ELF-1 (cell line): ENCODE measurements around the gene ATAD3A.
"Not testable (repeated sequence)": the region's sequence is repeated elsewhere in the genome, so short reads cannot be mapped to it uniquely, and the experiment has no call there.

Experiments
- DNase-seq: peaks from one replicate; pipeline ENCODE4 v3.0.0-alpha.2; 2016; ENCODE audit warnings: low read depth, low spot score

Gene ATAD3A

GRCh38 chr1:1523226-1523625 lies 11.3 kb downstream of the ATAD3A start:
- not testable (repeated sequence) for DNase-seq

GRCh38 chr1:1523651-1524050 lies 11.7 kb downstream of the ATAD3A start:
- DNase-seq: not testable (repeated sequence)

GRCh38 chr1:1524750-1525383 lies 12.9 kb downstream of the ATAD3A start:
- DNase-seq: not testable (repeated sequence)

DNA sequence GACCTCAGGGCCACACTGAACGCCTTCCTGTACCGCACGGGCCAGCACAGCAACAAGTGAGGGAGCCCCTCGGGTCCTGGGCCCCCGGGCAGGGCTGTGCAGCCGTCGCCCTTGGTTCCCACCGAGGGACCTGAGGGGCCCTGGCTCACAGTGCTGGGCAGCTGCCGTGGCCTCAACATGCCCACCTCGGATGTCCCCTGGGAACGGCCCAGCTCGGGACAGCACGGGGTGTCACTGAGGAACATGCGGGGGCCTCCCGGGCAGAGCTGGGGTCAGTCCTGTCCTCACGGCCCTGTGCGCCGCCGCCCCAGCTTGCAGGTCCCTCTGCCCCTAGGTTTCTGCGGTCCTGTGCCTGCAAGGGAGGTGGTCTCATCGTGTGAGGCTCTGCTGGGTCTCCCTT lies 14.5 kb downstream of the ATAD3A start:
- DNase-seq: not testable (repeated sequence)

DNA sequence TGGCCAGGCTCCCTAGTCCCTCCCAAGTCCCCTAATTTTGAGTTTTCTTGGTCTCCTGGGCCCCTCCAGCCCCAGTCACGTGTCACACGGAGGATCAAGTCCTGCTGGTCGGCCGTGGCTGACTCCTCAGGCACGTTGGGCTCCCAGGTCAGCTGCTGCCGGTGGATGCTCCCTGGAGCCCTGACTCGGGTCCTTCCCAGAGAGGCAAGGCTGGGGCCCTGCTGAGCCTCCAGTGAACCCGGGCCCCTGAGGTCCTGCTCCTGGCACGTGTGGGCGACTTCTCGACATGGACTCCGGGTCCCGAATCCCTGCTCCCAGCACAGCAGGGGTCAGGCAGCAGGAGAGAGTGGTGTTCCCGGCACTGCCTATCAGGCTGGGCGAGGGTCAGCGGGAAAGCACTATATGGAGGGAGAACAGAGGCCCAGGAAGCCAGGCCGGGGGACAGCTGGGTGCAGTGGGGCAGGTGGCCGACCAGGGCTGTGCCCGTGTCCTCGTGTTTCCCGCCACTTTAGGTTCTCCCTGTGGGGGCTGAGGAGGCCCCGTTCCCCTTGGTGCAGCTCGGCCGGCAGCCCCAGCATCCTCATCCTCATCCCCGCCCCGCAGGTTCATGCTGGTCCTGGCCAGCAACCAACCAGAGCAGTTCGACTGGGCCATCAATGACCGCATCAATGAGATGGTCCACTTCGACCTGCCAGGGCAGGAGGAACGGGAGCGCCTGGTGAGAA lies 15.3 kb downstream of the ATAD3A start:
- DNase-seq: no peak

DNA sequence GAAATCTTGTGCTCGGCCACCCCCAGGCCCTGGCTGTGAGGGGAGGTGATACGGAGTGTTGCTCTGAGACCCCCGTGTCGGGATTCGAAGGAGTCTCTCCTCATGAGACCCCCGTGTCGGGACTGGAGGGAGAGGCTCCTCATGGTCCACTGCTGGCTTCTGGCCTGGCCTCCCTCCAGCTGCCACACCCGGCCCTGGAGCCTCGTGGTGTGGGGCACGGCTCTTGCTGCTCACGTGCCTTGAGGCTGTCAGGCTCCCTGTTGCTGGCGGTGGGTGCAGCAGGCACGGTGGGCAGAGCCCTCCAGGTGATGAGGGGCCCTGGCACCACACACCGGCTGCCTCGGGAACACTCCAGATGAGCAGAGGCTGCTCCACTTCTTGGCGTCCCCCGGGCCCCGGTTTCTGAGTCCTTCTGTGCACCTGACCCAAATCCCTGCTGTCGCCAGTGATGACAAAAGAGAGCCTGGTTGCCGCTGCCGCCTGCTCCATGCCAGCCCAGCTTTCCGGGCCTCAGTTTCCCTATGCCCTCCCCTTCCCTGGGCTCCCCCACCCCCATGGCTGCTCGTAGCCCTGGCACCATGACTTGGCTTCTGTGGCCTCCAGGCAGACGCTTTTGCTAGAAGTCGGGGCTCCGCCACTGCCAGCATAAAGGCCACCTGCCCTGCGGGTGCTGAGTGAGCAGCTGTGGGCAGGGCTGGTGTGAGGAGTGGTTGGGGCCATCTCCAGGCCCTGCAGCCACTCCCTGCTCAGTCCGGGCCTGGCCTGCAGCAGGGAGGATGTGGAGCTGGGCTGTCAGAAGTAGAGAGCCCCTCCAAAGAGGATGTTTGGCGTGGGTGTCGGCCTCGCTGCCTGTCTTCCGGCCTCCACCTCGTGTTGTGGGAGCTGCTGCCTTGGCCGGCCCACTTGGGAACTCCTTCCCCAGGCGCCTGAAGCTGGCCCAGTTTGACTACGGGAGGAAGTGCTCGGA lies 16.6 kb downstream of the ATAD3A start:
- no peak for DNase-seq

- DNase-seq: no peak
Measured at GRCh38 chr1:1529321-1529720, 17.4 kb downstream of the ATAD3A start.

DNA sequence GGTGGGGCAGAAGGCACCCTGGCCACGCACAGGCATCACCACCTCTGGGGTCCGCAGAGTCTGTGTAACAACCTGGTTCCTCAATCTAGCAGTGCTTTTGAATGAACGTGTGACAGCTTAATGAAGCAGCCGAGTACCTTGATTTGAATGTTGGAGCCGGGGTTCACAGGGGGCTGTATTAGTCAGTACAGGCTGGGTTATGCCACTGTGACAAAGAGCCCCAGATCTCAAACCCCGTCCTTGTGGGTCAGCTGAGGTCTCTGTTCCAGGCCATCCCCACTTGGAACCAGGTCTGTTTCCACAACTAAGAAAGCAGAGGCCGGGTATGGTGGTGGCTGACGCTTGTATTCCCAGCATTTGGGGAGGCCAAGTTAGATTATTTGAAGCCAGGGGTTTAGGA lies 18.0 kb downstream of the ATAD3A start:
- no peak for DNase-seq

DNA sequence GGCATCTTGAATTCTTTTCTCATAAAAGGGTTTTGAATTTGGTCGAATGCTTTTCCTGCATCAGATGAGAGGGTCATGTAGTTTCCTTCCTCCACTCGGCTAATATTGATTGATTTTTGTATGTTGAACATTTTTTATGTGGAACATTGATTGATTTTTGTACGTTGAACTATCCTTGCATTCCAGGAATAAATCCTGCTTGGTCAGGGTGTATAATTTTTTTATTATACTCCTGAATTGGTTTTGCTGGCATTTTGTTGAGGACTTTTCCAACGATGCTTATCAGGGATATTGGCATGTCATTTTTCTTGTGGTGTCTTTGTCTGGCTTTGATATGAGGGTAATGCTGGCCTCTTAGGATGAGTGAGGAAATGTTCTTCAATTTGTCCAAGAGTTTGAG lies 20.0 kb downstream of the ATAD3A start:
- DNase-seq: no peak

DNA sequence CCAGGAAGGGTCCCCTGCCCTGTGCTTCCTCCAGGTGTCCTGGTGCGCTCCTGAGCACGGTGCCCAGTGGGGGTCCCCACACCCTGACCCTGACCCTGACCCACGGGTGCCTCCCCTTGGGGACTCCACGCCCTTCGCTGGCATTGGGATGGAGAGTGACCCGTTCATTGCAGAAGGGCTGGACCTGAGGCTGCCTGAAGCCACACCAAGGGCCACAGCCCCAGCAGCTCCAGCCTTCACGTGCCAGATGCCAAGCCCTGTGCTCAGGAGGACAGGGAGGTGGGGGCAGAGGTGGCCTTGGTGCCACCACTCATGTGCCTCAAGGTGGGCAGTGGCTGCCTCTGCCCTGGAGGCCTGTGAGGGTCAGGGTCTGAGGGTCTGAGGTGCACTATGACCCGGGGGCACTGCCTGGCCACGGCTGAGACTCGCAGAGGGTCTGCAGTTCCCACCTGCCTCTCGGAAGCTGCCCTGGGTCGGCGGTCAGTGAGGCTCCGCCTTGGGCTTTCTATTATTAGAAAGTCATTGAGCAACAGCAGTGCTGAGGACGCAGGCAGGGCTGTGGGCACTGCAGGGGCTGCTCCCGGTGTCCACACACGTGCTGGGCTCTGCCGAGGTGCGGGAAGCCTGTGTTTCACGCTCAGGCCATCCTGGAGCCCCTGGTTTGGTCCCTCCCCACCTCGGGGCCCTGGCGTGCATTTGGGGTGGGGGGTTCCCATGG lies 21.4 kb downstream of the ATAD3A start:
- not testable (repeated sequence) for DNase-seq

DNA sequence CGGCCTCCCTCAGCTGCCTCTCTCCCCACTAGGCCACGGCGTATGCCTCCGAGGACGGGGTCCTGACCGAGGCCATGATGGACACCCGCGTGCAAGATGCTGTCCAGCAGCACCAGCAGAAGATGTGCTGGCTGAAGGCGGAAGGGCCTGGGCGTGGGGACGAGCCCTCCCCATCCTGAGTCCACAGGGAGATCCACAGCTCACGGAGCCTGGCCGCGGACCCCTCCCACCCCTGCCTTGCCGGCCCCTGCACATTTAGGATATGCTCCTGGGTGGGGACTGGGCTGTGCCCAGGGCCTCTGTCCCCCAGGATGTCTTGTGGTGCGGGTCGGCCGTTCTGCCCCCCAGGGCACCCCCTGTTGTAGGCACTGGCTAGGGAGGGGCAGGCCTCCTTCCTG lies 21.9 kb downstream of the ATAD3A start:
- DNase-seq: not testable (repeated sequence)

- no peak for DNase-seq
Measured at GRCh38 chr1:1534401-1535154, 22.6 kb downstream of the ATAD3A start.

DNA sequence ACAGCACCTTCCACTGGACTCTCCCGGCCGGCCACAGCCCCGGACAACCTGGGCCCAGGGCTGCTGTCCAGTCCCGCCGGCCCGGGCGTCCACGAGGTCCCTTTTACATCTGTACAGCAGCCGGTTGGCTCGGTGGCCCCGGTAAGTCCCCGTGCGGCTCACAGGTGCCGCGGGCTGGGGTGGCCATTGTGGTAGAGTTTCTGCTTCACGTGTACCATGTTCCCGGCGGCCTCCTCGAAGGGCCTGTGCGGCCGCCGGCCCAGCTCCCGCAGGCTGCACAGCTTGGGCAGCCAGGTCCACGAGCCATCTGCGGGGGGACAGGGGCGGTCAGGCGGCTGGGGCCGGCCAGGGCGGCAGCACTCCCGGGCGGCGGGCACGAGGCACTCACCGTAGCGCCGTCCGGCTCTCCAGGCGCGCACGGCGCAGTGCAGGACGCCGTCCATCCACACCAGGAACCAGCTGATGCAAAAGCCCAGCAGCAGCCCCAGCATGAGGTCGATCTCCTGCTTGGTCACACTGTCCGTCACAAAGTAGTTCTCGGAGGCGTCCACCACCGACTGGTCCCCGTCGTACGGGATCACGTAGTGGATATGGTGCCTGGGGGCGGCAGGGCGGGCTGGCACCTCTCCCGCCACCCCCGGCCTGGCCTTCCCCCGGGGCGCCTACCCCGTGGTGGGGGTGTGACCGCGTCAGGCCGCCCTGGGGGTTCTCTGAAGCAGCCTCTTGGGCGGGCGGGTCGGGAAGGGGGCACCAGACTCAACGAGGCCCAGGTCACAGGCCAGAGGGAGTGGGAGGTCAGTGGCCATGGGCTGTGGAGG lies 23.4 kb downstream of the ATAD3A start:
- DNase-seq: no peak

DNA sequence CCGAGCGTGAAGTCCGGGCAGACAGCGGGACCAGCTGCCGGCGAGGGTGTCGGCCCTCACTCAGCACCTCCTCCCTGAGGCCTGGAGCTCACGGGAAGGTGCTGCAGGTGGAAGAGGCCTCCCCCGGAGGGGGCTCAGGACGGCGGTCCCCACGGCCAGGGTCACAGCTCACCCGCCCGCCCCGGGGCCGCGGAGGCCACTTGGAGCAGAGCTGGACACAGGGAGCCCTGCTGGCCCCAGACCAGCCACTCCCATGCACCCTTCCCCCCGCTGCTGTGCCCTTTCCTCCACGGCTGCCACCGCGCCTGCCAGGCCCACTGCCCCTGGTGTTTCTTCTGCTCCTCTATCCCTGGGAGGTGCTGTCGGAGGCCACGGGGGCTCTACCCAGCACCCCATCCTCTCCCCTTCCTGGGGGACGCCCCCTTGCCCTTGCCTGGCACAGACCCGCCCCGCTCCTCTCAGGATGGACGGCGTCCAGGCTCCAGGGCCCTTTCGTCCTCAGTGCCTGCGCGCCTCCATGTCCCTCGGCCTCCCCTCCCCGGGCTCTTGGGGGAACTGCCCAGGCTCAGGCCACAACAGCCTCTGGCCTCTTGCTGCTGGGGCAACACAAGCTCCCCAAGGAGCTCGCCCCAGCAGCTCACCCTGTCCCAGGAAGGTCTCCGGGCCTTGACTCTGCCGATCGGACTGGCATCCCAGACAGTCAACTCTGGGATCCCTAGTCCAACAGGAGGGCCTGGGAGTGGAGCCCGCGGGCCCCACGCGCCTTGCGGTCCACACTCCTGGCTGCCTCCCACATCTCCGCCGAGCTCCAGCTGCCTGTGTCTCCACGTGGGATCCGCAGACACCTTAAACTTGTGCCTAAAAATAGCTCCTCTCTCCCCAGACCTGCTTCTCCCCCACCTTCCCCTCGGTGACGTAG lies 24.3 kb downstream of the ATAD3A start:
- DNase-seq: no peak

GRCh38 chr1:1536938-1537546 lies 25.1 kb downstream of the ATAD3A start:
- no peak for DNase-seq

DNA sequence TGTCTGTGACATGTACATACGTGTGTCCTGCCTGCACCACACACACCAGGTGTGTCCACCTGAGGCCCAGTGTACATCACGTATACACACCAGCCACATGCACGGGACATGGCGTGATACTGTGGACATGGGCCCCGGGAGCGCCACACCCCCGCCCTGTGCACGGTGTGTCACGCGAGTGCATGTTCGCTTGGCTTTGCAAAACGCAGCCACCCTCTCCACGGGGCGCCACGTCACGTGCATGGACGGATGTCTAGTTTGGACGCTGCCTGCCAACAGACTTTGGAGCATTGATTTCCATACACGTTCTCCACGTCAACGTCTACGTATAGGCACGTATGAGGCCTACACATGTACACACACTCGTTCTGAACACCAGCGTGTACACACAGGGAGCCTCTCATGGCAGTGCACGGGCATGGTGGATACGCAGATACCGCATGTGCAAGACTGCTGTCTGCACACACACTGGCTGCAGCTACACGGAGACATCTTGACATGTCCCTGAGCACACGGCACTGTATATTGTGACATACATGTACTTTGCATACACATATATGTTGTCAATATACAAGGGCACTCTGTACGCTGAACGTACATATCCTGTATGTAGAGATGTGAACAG lies 25.8 kb downstream of the ATAD3A start:
- no peak for DNase-seq

- DNase-seq: no peak
Measured at GRCh38 chr1:1538334-1538733, 26.4 kb downstream of the ATAD3A start.

- no peak for DNase-seq
Measured at GRCh38 chr1:1538989-1539309, 27.0 kb downstream of the ATAD3A start.
